Right lobe of liver (tissue), 4 donors: ENCODE data around the gene MTFMT.

Experiments used
- POLR2A ChIP-seq: fragments of 450-650 bp; IDR thresholded peaks from one replicate; pipeline ENCODE4 v1.6.1; 2017; ENCODE audit warnings: antibody characterized with exemption, mild to moderate bottlenecking
- TF ChIP-seq, protein P1 (sequence below), 4 donors: fragments of 200-600 bp in 3 of 4; fragments of 450-650 bp in 1 of 4; IDR thresholded peaks; one replicate each; pipeline versions ENCODE4 v1.5.1 to v1.8.0; 2016 to 2022; ENCODE audit warnings: antibody characterized with exemption in 4 of 4, mild to moderate bottlenecking in 2 of 4
- donor health status: DM: no; HTN: no; CAD: no.
- donor health status: DM: no; HTN: no; CAD: no.
- donor health status: DM: no; HTN: yes; CAD: no.

DNA sequence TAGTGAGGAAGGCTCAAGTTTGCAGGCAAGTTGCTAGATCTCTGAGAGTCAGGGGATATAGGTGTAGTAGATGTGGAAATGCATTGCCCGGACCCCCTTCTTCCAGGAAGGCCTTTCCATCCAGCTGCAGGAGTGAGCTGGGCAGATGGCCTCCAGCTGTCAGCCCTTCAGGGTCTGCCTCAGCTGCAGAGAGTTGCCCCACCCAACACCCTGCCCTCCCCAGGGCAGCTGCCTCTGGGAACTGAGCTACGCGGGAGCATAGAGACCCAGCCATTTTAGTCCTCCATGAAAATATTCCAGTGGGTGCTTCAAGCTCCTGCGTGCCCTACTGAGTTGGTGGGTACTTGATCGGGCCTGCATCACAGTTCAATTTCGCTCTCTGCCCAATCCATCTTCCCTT lies 69.3 kb downstream of the MTFMT start:
- TF ChIP-seq, protein P1, sequence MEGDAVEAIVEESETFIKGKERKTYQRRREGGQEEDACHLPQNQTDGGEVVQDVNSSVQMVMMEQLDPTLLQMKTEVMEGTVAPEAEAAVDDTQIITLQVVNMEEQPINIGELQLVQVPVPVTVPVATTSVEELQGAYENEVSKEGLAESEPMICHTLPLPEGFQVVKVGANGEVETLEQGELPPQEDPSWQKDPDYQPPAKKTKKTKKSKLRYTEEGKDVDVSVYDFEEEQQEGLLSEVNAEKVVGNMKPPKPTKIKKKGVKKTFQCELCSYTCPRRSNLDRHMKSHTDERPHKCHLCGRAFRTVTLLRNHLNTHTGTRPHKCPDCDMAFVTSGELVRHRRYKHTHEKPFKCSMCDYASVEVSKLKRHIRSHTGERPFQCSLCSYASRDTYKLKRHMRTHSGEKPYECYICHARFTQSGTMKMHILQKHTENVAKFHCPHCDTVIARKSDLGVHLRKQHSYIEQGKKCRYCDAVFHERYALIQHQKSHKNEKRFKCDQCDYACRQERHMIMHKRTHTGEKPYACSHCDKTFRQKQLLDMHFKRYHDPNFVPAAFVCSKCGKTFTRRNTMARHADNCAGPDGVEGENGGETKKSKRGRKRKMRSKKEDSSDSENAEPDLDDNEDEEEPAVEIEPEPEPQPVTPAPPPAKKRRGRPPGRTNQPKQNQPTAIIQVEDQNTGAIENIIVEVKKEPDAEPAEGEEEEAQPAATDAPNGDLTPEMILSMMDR (IDR thresholded peaks at IDR 0.05) = no peak
- TF ChIP-seq POLR2A = no peak
